ENCODE results near the gene MXD4.

DNA sequence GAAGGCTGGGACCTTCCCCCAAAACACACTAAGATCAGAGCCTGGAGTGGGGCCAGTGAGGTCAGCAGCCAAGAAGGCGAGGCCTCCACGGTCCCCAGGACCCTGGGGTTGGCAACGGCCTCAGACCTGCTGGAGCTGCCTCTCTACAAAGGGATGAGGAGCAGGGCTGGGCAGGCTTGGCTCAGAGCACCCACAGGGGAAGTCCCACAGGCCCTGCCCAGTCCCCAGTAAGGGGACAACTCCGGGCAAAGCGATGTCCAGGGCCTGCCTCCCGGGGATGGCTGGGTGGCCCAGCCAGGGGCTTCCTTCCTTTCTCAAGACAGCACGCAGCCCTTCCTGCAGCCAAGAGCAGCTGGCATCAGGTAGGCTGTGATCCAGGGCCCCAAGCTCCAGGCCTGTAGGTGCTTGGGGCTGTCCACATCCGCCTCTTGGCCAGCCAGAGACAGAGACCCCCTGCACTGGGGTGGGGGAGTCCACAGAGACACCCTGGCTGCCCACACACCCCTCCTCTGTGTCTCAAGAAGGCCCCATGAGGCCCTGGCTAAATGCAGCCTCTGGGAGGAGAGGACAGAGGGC lies 5.7 kb downstream of the MXD4 start:
- TF ChIP-seq, protein P1, sequence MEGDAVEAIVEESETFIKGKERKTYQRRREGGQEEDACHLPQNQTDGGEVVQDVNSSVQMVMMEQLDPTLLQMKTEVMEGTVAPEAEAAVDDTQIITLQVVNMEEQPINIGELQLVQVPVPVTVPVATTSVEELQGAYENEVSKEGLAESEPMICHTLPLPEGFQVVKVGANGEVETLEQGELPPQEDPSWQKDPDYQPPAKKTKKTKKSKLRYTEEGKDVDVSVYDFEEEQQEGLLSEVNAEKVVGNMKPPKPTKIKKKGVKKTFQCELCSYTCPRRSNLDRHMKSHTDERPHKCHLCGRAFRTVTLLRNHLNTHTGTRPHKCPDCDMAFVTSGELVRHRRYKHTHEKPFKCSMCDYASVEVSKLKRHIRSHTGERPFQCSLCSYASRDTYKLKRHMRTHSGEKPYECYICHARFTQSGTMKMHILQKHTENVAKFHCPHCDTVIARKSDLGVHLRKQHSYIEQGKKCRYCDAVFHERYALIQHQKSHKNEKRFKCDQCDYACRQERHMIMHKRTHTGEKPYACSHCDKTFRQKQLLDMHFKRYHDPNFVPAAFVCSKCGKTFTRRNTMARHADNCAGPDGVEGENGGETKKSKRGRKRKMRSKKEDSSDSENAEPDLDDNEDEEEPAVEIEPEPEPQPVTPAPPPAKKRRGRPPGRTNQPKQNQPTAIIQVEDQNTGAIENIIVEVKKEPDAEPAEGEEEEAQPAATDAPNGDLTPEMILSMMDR (conservative IDR thresholded peaks at IDR 0.05 in 1 of 2, IDR thresholded peaks at IDR 0.05 in 1 of 2; ENCODE audit: extremely low read depth in 1 of 2, insufficient read depth in 1 of 2, low read depth in 1 of 2, low read length in 2 of 2) = no peak
- no peak for TF ChIP-seq EZH2 (IDR thresholded peaks at IDR 0.05; ENCODE audit: borderline replicate concordance, low read length)
